Mesendoderm (in vitro differentiated cells): Measurements from ENCODE around the gene OR2T33. TPM values are rescaled to one million over a fixed set of nuclear protein-coding genes. Genes with fewer than 3 reads are reported as not detected.
"Not testable (repeated sequence)": the region's sequence is repeated elsewhere in the genome, so short reads cannot be mapped to it uniquely, and the experiment has no call there.

ENCODE experiments used
- DNase-seq: peaks from one replicate; pipeline ENCODE4 v3.0.0; 2013
- H2AK5ac ChIP-seq: 2 replicates; pipeline ENCODE4 v1.6.1; 2013; ENCODE audit warnings: low read length, inconsistent platforms
- H2BK120ac ChIP-seq: 2 replicates; pipeline ENCODE4 v1.6.1; 2013; ENCODE audit warnings: low read depth, mild to moderate bottlenecking, low read length, moderate library complexity, mixed read lengths
- H2BK15ac ChIP-seq: replicated peaks from 2 replicates; pipeline ENCODE4 v1.6.1; 2013; ENCODE audit warnings: low read depth, mild to moderate bottlenecking, moderate library complexity
- H2BK5ac ChIP-seq: 2 replicates; pipeline ENCODE4 v1.6.1; 2013; ENCODE audit warnings: low read length, inconsistent platforms
- H3K18ac ChIP-seq: 2 replicates; pipeline ENCODE4 v1.6.1; 2013; ENCODE audit warnings: mild to moderate bottlenecking, low read length, mixed read lengths
- H3K23ac ChIP-seq: one replicate; pipeline ENCODE4 v1.6.1; 2013; ENCODE audit warnings: low read length
- H3K27ac ChIP-seq: 2 replicates; pipeline ENCODE4 v1.5.1; 2013; ENCODE audit warnings: low read depth, mild to moderate bottlenecking, inconsistent platforms, low read length, moderate library complexity
- H3K27me3 ChIP-seq: 2 replicates; pipeline ENCODE4 v1.6.1; 2013; ENCODE audit warnings: low read length, control low read depth, mild to moderate bottlenecking, inconsistent platforms; ENCODE audit not compliant: insufficient read depth, poor library complexity
- H3K36me3 ChIP-seq: 2 replicates; pipeline ENCODE4 v1.6.1; 2013; ENCODE audit warnings: low read length, inconsistent platforms; ENCODE audit not compliant: control insufficient read depth, insufficient read depth
- H3K4ac ChIP-seq: one replicate; pipeline ENCODE4 v1.6.1; 2013; ENCODE audit warnings: low read depth, mild to moderate bottlenecking, low read length, moderate library complexity
- H3K4me1 ChIP-seq: 2 replicates; pipeline ENCODE4 v1.6.1; 2013; ENCODE audit warnings: low read depth, low read length, inconsistent platforms; ENCODE audit not compliant: control insufficient read depth
- H3K4me2 ChIP-seq: 2 replicates; pipeline ENCODE4 v1.6.1; 2013; ENCODE audit warnings: low read length
- H3K4me3 ChIP-seq: 2 replicates; pipeline ENCODE4 v1.5.1; 2013; ENCODE audit warnings: mild to moderate bottlenecking, low read length
- H3K56ac ChIP-seq: one replicate; pipeline ENCODE4 v1.6.1; 2013; ENCODE audit warnings: low read length
- H3K79me1 ChIP-seq: 2 replicates; pipeline ENCODE4 v1.6.1; 2013; ENCODE audit warnings: low read length, inconsistent platforms
- H3K79me2 ChIP-seq: 2 replicates; pipeline ENCODE4 v1.6.1; 2013; ENCODE audit warnings: mild to moderate bottlenecking, low read length; ENCODE audit not compliant: control insufficient read depth, insufficient read depth
- H3K9ac ChIP-seq: 2 replicates; pipeline ENCODE4 v1.6.1; 2013; ENCODE audit warnings: low read length, inconsistent platforms
- H4K5ac ChIP-seq: one replicate; pipeline ENCODE4 v1.6.1; 2013; ENCODE audit warnings: low read length
- H4K8ac ChIP-seq: one replicate; pipeline ENCODE4 v1.6.1; 2013; ENCODE audit warnings: low read depth, mild to moderate bottlenecking, control low read depth, low read length, moderate library complexity
- WGBS: extraction: QIAGEN DNeasy Blood & Tissue Kit; methylation state at CpG from one replicate; pipeline ENCODE4 v1.1.7; 2013; ENCODE audit warnings: low lambda C conversion rate, missing lambda C conversion rate; ENCODE audit not compliant: insufficient coverage; ENCODE audit errors: extremely low coverage; 5-methylcytosine and 5-hydroxymethylcytosine counted together
- polyA plus RNA-seq, 2 experiments: library from polyadenylated mRNA; stranded (reverse); fragments of 200-250 nt; gene quantifications; one replicate each; pipeline ENCODE4 v1.2.3, GENCODE V29; 2013

The OR2T33 gene, protein sequence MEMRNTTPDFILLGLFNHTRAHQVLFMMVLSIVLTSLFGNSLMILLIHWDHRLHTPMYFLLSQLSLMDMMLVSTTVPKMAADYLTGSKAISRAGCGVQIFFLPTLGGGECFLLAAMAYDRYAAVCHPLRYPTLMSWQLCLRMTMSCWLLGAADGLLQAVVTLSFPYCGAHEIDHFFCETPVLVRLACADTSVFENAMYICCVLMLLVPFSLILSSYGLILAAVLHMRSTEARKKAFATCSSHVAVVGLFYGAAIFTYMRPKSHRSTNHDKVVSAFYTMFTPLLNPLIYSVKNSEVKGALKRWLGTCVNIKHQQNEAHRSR
- 0.03 TPM for polyA plus RNA-seq (2013, experiment 1 of 2)
- not detected for polyA plus RNA-seq (2013, experiment 2 of 2)

DNA sequence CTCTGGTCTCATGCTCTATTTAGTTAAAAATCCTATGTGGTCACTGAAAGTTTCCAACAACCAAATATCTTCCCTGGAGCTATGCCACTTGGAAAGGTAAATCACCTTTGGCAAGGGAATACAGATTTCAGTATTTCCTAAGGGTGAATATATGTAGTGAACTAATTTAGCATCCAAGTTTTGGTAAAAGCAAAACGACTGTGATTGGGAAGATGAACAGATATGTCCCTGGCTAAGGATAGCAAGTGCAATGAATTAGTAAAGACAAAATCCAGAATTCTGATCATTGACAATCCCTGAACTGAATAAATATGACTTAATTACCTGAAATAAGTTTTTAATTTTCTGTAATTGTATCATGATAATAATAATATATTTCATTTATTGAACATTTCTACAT, at the start of gene OR2T33:
Gene OR2T33 (minus strand): TSS at position 101 of the 400 bp plus-strand sequence. CDS start 4,162 bp downstream, outside the sequence.
- no peak within 1 kb of the TSS for H4K8ac ChIP-seq
- H3K79me1 ChIP-seq, result no peaks in the 10 kb centered on the region
- H3K4me1 ChIP-seq, result no peaks in the 10 kb centered on the region
- H2AK5ac ChIP-seq, result no peak within 1 kb of the TSS
- H4K5ac ChIP-seq, result no peak within 1 kb of the TSS
- no peaks in the 10 kb centered on the region for H3K27me3 ChIP-seq
- DNase-seq, result no peak
- H2BK120ac ChIP-seq, result no peak within 1 kb of the TSS
- no peak within 1 kb of the TSS for H3K56ac ChIP-seq
- H3K4me2 ChIP-seq, result no peak within 1 kb of the TSS
- no peaks in the 10 kb centered on the region for H3K79me2 ChIP-seq
- H3K36me3 ChIP-seq, result no peaks in the 10 kb centered on the region
- WGBS, result no CpG with 5 or more reads among the region's 1 CpG
- no peak within 1 kb of the TSS for H3K18ac ChIP-seq
- H3K27ac ChIP-seq, result no peak within 1 kb of the TSS
- no peak within 1 kb of the TSS for H3K4ac ChIP-seq
- no peak within 1 kb of the TSS for H2BK15ac ChIP-seq
- H3K9ac ChIP-seq, result no peak within 1 kb of the TSS
- H3K4me3 ChIP-seq, result no peak within 1 kb of the TSS
- H2BK5ac ChIP-seq, result no peak within 1 kb of the TSS
- no peak within 1 kb of the TSS for H3K23ac ChIP-seq

DNA sequence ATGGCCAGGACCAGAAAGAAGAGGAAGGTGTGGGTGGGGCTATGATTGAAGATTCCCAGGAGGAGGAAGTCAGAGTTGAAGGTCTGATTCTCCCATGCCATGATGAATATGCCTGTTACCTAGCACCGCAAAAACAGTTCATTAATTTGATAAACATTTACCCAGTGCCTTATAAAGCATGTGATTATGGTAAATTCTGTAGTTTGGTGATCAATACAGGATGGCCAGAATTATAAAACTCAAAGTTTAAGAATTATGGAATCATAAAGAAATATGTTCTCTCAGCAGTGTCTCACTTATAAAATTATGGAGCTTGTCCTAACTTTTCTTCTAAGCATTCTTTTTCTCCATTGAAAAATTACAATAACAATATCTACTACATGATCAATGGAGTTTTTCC, 46.7 kb upstream of the OR2T33 start, which contains the start of gene OR2M7:
Gene OR2M7 (minus strand): TSS at position 101 of the 400 bp plus-strand sequence. CDS start 0 bp downstream, at position 101.
- Histone ChIP-seq H3K18ac (no peak within 1 kb of the TSS), H3K4me2 (no peak within 1 kb of the TSS), H4K8ac (no peak within 1 kb of the TSS), H3K27ac (no peak within 1 kb of the TSS), H3K23ac (no peak within 1 kb of the TSS), H2AK5ac (no peak within 1 kb of the TSS), H4K5ac (no peak within 1 kb of the TSS), H3K4me3 (no peak within 1 kb of the TSS), H2BK5ac (no peak within 1 kb of the TSS), H3K79me2 (no peaks in the 10 kb centered on the region), H3K4ac (no peak within 1 kb of the TSS), H3K56ac (no peak within 1 kb of the TSS), H2BK120ac (no peak within 1 kb of the TSS), H3K4me1 (no peaks in the 10 kb centered on the region), H3K36me3 (no peaks in the 10 kb centered on the region), H3K9ac (no peak within 1 kb of the TSS), H3K79me1 (no peaks in the 10 kb centered on the region), H3K27me3 (no peaks in the 10 kb centered on the region), H2BK15ac (no peak within 1 kb of the TSS)
- WGBS, result no CpG with 5 or more reads among the region's 1 CpG
- no peak for DNase-seq

DNA sequence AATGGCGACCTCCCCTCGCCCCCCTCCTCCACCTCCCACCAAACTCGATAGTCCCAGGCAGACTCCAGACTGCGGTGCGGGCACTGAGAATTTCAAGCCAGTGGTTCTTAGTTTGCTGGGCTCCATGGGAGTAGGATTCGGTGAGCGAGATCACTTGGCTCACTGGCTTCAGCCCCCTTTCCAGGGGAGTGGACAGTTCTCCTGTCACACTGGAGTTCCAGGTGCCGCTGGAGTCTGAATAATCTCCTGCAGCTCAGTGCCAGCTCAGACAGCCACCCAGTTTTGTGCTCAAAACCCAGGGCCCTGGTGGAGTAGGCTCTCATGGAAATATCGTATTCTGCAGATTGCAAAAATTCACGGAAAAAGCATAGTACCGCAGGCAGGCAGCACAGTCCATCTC, 39.0 kb upstream of the OR2T33 start:
- no peak overlapping the region for H2AK5ac ChIP-seq
- H3K23ac ChIP-seq, result no peak overlapping the region
- no peak overlapping the region for H3K4me2 ChIP-seq
- no peaks in the 10 kb centered on the region for H3K79me2 ChIP-seq
- no peaks in the 10 kb centered on the region for H3K4me1 ChIP-seq
- H3K4ac ChIP-seq, result no peak overlapping the region
- H3K4me3 ChIP-seq, result no peak overlapping the region
- no peak overlapping the region for H4K8ac ChIP-seq
- no peak overlapping the region for H2BK120ac ChIP-seq
- H3K9ac ChIP-seq, result no peak overlapping the region
- H3K18ac ChIP-seq, result no peak overlapping the region
- no peak overlapping the region for H3K27ac ChIP-seq
- H2BK5ac ChIP-seq, result no peak overlapping the region
- no peaks in the 10 kb centered on the region for H3K36me3 ChIP-seq
- H4K5ac ChIP-seq, result no peak overlapping the region
- no peak for DNase-seq
- no peak overlapping the region for H3K56ac ChIP-seq
- no peaks in the 10 kb centered on the region for H3K79me1 ChIP-seq
- no peaks in the 10 kb centered on the region for H3K27me3 ChIP-seq
- WGBS, result no CpG with 5 or more reads among the region's 11 CpGs
- H2BK15ac ChIP-seq, result no peak overlapping the region

GRCh38 chr1:248306740-248307139, 29.0 kb upstream of the OR2T33 start:
- not testable (repeated sequence) for H2AK5ac ChIP-seq, H3K4me3 ChIP-seq, H3K4me1 ChIP-seq, H3K4me2 ChIP-seq, H3K79me1 ChIP-seq, H3K36me3 ChIP-seq, H4K8ac ChIP-seq, H3K27me3 ChIP-seq, H3K56ac ChIP-seq, H2BK120ac ChIP-seq, H3K23ac ChIP-seq, H2BK5ac ChIP-seq, H3K4ac ChIP-seq, H3K18ac ChIP-seq, DNase-seq, H3K79me2 ChIP-seq, H2BK15ac ChIP-seq, H4K5ac ChIP-seq, H3K27ac ChIP-seq, H3K9ac ChIP-seq
- WGBS, result no CpG with 5 or more reads among the region's 15 CpGs

DNA sequence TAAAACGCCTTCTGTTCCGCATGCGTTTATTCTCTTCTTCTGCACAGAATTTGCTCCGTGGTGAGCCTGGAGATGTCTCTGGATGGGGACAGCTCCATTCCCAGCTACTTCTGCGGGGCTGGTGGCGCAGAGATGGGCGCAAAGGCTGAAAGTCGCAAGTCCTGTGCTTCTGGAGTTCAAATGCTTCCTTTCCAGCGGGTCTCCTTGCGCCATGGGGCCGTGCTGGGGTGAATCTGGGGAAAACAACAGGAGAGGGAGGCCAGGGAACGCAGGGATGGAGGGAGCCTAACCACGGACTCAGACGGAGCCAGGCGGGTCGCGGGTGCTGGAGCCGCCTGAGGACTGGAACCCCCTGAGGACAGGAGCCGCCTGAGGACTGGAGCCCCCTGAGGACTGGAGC, 28.3 kb upstream of the OR2T33 start:
- no peak overlapping the region for H4K8ac ChIP-seq
- H3K23ac ChIP-seq, result no peak overlapping the region
- DNase-seq, result no peak
- no peaks in the 10 kb centered on the region for H3K4me1 ChIP-seq
- H3K4ac ChIP-seq, result no peak overlapping the region
- H2BK120ac ChIP-seq, result no peak overlapping the region
- WGBS, result no CpG with 5 or more reads among the region's 19 CpGs
- no peak overlapping the region for H2AK5ac ChIP-seq
- H2BK15ac ChIP-seq, result no peak overlapping the region
- H3K56ac ChIP-seq, result no peak overlapping the region
- no peaks in the 10 kb centered on the region for H3K79me1 ChIP-seq
- H4K5ac ChIP-seq, result no peak overlapping the region
- no peaks in the 10 kb centered on the region for H3K27me3 ChIP-seq
- no peak overlapping the region for H3K4me2 ChIP-seq
- H3K4me3 ChIP-seq, result no peak overlapping the region
- no peaks in the 10 kb centered on the region for H3K79me2 ChIP-seq
- H3K18ac ChIP-seq, result no peak overlapping the region
- no peaks in the 10 kb centered on the region for H3K36me3 ChIP-seq
- H2BK5ac ChIP-seq, result no peak overlapping the region
- H3K9ac ChIP-seq, result no peak overlapping the region
- H3K27ac ChIP-seq, result no peak overlapping the region

GRCh38 chr1:248305672-248306071, 27.9 kb upstream of the OR2T33 start:
- not testable (repeated sequence) for H3K4ac ChIP-seq, H2BK5ac ChIP-seq, H2AK5ac ChIP-seq, H3K18ac ChIP-seq, H3K56ac ChIP-seq, H3K4me2 ChIP-seq, H3K36me3 ChIP-seq, H2BK15ac ChIP-seq, H4K5ac ChIP-seq, H3K4me1 ChIP-seq, DNase-seq, H3K23ac ChIP-seq, H4K8ac ChIP-seq, H2BK120ac ChIP-seq, H3K9ac ChIP-seq, H3K4me3 ChIP-seq, H3K27ac ChIP-seq, H3K79me2 ChIP-seq, H3K79me1 ChIP-seq, H3K27me3 ChIP-seq
- no CpG with 5 or more reads among the region's 9 CpGs for whole genome bisulfite sequencing
